Astrocyte of the cerebellum (primary cell): Measurements from ENCODE around the gene MAPK14.

ENCODE experiments used
- DNase-seq: peaks from one replicate; pipeline ENCODE4 v3.0.0-alpha.2; 2011; ENCODE audit warnings: low read depth
- H3K4me3 ChIP-seq: 2 replicates; pipeline ENCODE4 v1.5.1; 2011; ENCODE audit warnings: mild to moderate bottlenecking, low read depth, low read length, moderate library complexity
- CTCF ChIP-seq: IDR thresholded peaks from 2 replicates; pipeline ENCODE4 v1.5.1; 2012; ENCODE audit warnings: low read length, low read depth, moderate library complexity, mild to moderate bottlenecking; ENCODE audit errors: missing control alignments
- in situ Hi-C: cut with HindIII; loops from 2 replicates; pipeline ENCODE4 v1.10.0; 2017; ENCODE audit warnings: low sequenced_read_pairs

The MAPK14 gene

GRCh38 chr6:36015666-36016065 lies 11.9 kb upstream of the MAPK14 start:
- no peak overlapping the region for H3K4me3 ChIP-seq
- no peak for TF ChIP-seq CTCF
- no peak for DNase-seq
- in situ Hi-C loops: no loop called here

- in situ Hi-C loops: no loop called here
- no peak for DNase-seq
- no peak overlapping the region for H3K4me3 ChIP-seq
- no peak for TF ChIP-seq CTCF
These were observed 9.3 kb upstream of the MAPK14 start for GRCh38 chr6:36018339-36018738.

GRCh38 chr6:36019167-36019566 lies 8.4 kb upstream of the MAPK14 start:
- no peak overlapping the region for H3K4me3 ChIP-seq
- no peak for DNase-seq
- TF ChIP-seq CTCF: no peak
- in situ Hi-C loops: no loop called here

- in situ Hi-C loops: no loop called here
- DNase-seq: no peak
- H3K4me3 ChIP-seq: no peak overlapping the region
- no peak for TF ChIP-seq CTCF
These were observed 7.5 kb upstream of the MAPK14 start for GRCh38 chr6:36020154-36020553.

- TF ChIP-seq CTCF: no peak
- in situ Hi-C loops: no loop called here
- no peak within 1 kb of the TSS for H3K4me3 ChIP-seq
- DNase-seq: no peak
These were observed 3.4 kb upstream of the MAPK14 start, which contains the start of gene SLC26A8 for GRCh38 chr6:36023996-36024795. Gene SLC26A8 (minus strand): TSS chr6:36024641. CDS start chr6:36019707, 4,934 bp downstream.

GRCh38 chr6:36025260-36025931 lies 2.2 kb upstream of the MAPK14 start:
- no peak for DNase-seq
- no peak for TF ChIP-seq CTCF
- H3K4me3 ChIP-seq: no peak overlapping the region
- in situ Hi-C loops: no loop called here
